Esophagus muscularis mucosa (tissue), 4 donors: ENCODE results near the gene FDPS. TPM values are rescaled to one million over a fixed set of nuclear protein-coding genes. Genes with fewer than 3 reads are reported as not detected.
"Not testable (repeated sequence)": the region's sequence is repeated elsewhere in the genome, so short reads cannot be mapped to it uniquely, and the experiment has no call there.

Source experiments
- DNase-seq: peaks from one replicate; pipeline ENCODE4 v3.0.0-alpha.2; 2017; ENCODE audit errors: extremely low spot score
- H3K27ac ChIP-seq, 4 donors: fragments of 200-600 bp; sonication (generic); replicated peaks in 1 of 4; 1 replicate in 3 of 4; 2 replicates in 1 of 4; pipeline ENCODE4 v1.5.1; 2016 to 2019; ENCODE audit warnings: mild to moderate bottlenecking in 1 of 4
- H3K27me3 ChIP-seq, 4 donors: fragments of 200-600 bp; sonication (generic); one replicate each; pipeline versions ENCODE4 v1.5.1 to v1.6.0; 2016 to 2019
- H3K36me3 ChIP-seq, 4 donors: fragments of 200-600 bp; sonication (generic); one replicate each; pipeline ENCODE4 v1.5.1; 2016 to 2019
- H3K4me1 ChIP-seq, 4 donors: fragments of 200-600 bp; sonication (generic); one replicate each; pipeline ENCODE4 v1.5.1; 2016 to 2019
- H3K4me3 ChIP-seq, 4 donors: fragments of 200-600 bp; sonication (generic); 1 replicate in 2 of 4; 2 replicates in 2 of 4; pipeline ENCODE4 v1.5.1; 2016 to 2019; ENCODE audit warnings: mild to moderate bottlenecking in 4 of 4, moderate library complexity in 1 of 4
- H3K9me3 ChIP-seq, 4 donors: fragments of 200-600 bp; sonication (generic); 1 replicate in 3 of 4; 2 replicates in 1 of 4; pipeline ENCODE4 v1.5.1; 2016 to 2019
- CTCF ChIP-seq, 3 experiments: fragments of 200-600 bp in 2 of 3; fragments of 450-650 bp in 1 of 3; sonication (generic) in 2 of 3; IDR thresholded peaks; one replicate each; pipeline ENCODE4 v1.5.1; 2017 to 2019; ENCODE audit warnings: antibody characterized with exemption in 3 of 3, mild to moderate bottlenecking in 2 of 3, moderate library complexity in 1 of 3
- EP300 ChIP-seq: sonication (generic); formaldehyde crosslinking; IDR thresholded peaks from one replicate; pipeline ENCODE4 v1.6.1; 2017; ENCODE audit warnings: antibody characterized with exemption
- POLR2A ChIP-seq: fragments of 450-650 bp; IDR thresholded peaks from one replicate; pipeline ENCODE4 v1.6.1; 2017; ENCODE audit warnings: antibody characterized with exemption, moderate library complexity, mild to moderate bottlenecking, low read depth
- POLR2AphosphoS5 ChIP-seq, 2 donors: sonication (generic); formaldehyde crosslinking; IDR thresholded peaks; one replicate each; pipeline ENCODE4 v1.6.1; 2017; ENCODE audit warnings: antibody characterized with exemption in 2 of 2
- WGBS: methylation state at CpG from one replicate; pipeline ENCODE4 v1.1.5; 2018; 5-methylcytosine and 5-hydroxymethylcytosine counted together
- intact Hi-C: fragments of 100-400 bp; cut with DNase I; formaldehyde crosslinking; loops from one replicate; pipeline ENCODE4 v1.15.1; 2023
- total RNA-seq, 4 donors: library from RNA; depleted of rRNA; stranded (reverse); fragments of >200 nt; gene quantifications; one replicate each; pipeline versions ENCODE4 v1.1.0 to v1.2.1, GENCODE V29; 2016

The FDPS gene
- total RNA-seq, 4 donors from 2014 or later, result 70.2 to 97.2 (median 82.0) TPM

GRCh38 chr1:155284476-155284875 is 24.2 kb upstream of the FDPS start:
- 96% methylated on average over 12 of the region's 12 CpGs for WGBS
- TF ChIP-seq POLR2A, result no peak
- no peak for TF ChIP-seq CTCF (IDR thresholded peaks at IDR 0.05)
- no peak for TF ChIP-seq EP300
- TF ChIP-seq POLR2AphosphoS5 (IDR thresholded peaks at IDR 0.05), result no peak
- peaks cover 0 to 18% (median 0%) of the 10 kb centered on the region in 4 donors for H3K36me3 ChIP-seq
- no peak for DNase-seq
- no peaks in the 10 kb centered on the region for H3K4me1 ChIP-seq
- no peak overlapping the region for H3K4me3 ChIP-seq
- no peaks in the 10 kb centered on the region for H3K9me3 ChIP-seq
- H3K27ac ChIP-seq, result no peak overlapping the region
- H3K27me3 ChIP-seq, result no peaks in the 10 kb centered on the region
- intact Hi-C loops, result no loop called here

- Histone ChIP-seq H3K4me1 (no peaks in the 10 kb centered on the region), H3K4me3 (no peak overlapping the region), H3K27ac (no peak overlapping the region), H3K27me3 (no peaks in the 10 kb centered on the region), H3K9me3 (no peaks in the 10 kb centered on the region), H3K36me3 (peaks cover 0 to 18% (median 0%) of the 10 kb centered on the region in 4 donors)
- intact Hi-C loops, result no loop called here
- WGBS, result 84% methylated on average over 3 of the region's 14 CpGs
- TF ChIP-seq POLR2AphosphoS5 (IDR thresholded peaks at IDR 0.05), result no peak
- TF ChIP-seq CTCF (IDR thresholded peaks at IDR 0.05), result no peak
- TF ChIP-seq EP300, result no peak
- no peak for TF ChIP-seq POLR2A
- no peak for DNase-seq
Measured at GRCh38 chr1:155285063-155285462, 23.6 kb upstream of the FDPS start.

- DNase-seq, result no peak
- peaks cover 0 to 18% (median 0%) of the 10 kb centered on the region in 4 donors for H3K36me3 ChIP-seq
- intact Hi-C loops, result no loop called here
- 94% methylated on average over 15 of the region's 18 CpGs for WGBS
- H3K4me1 ChIP-seq, result no peaks in the 10 kb centered on the region
- no peaks in the 10 kb centered on the region for H3K27me3 ChIP-seq
- TF ChIP-seq POLR2A (no peak), EP300 (no peak), CTCF (IDR thresholded peaks at IDR 0.05) (no peak), POLR2AphosphoS5 (IDR thresholded peaks at IDR 0.05) (no peak)
- no peaks in the 10 kb centered on the region for H3K9me3 ChIP-seq
- H3K27ac ChIP-seq, result no peak overlapping the region
- no peak overlapping the region for H3K4me3 ChIP-seq
Measured at GRCh38 chr1:155285631-155286044, 23.0 kb upstream of the FDPS start.

- DNase-seq, result no peak
- Histone ChIP-seq H3K4me1 (no peaks in the 10 kb centered on the region), H3K36me3 (peaks cover 0 to 18% (median 0%) of the 10 kb centered on the region in 4 donors), H3K27me3 (no peaks in the 10 kb centered on the region), H3K4me3 (no peak overlapping the region), H3K9me3 (no peaks in the 10 kb centered on the region), H3K27ac (no peak overlapping the region)
- WGBS, result 100% methylated on average over 2 of the region's 2 CpGs
- TF ChIP-seq CTCF (IDR thresholded peaks at IDR 0.05) (no peak), POLR2AphosphoS5 (IDR thresholded peaks at IDR 0.05) (no peak), POLR2A (no peak), EP300 (no peak)
- intact Hi-C loops, result no loop called here
Measured at GRCh38 chr1:155286544-155286943, 22.1 kb upstream of the FDPS start.

- no peak overlapping the region for H3K27ac ChIP-seq
- TF ChIP-seq POLR2A (no peak), EP300 (no peak), POLR2AphosphoS5 (IDR thresholded peaks at IDR 0.05) (no peak), CTCF (IDR thresholded peaks at IDR 0.05) (no peak)
- intact Hi-C loops, result no loop called here
- no peak overlapping the region for H3K4me3 ChIP-seq
- no peaks in the 10 kb centered on the region for H3K27me3 ChIP-seq
- H3K9me3 ChIP-seq, result no peaks in the 10 kb centered on the region
- no peaks in the 10 kb centered on the region for H3K4me1 ChIP-seq
- peaks cover 0 to 12% (median 0%) of the 10 kb centered on the region in 4 donors for H3K36me3 ChIP-seq
- no peak for DNase-seq
- 91% methylated on average over 16 of the region's 21 CpGs for WGBS
Measured at GRCh38 chr1:155287987-155288543, 20.6 kb upstream of the FDPS start.

GRCh38 chr1:155291006-155291405 is 17.7 kb upstream of the FDPS start:
- peaks cover 8 to 13% (median 12%) of the 10 kb centered on the region in 4 donors for H3K4me1 ChIP-seq
- H3K9me3 ChIP-seq, H3K27ac ChIP-seq, intact Hi-C loops, DNase-seq, H3K4me3 ChIP-seq, H3K36me3 ChIP-seq: not testable (repeated sequence)
- 94% methylated on average over 5 of the region's 10 CpGs for WGBS
- H3K27me3 ChIP-seq, result peaks cover 0 to 25% (median 12%) of the 10 kb centered on the region in 4 donors
